Eye (tissue), 1 donor: Measurements from ENCODE around the gene MYH14.

Source experiments
- DNase-seq: peaks from one replicate; pipeline ENCODE4 v3.0.0-alpha.2; 2015

Gene MYH14

GRCh38 chr19:50203281-50204080 lies at the start of gene MYH14:
Gene MYH14, plus strand, starts transcription at chr19:50203622. Its CDS starts 6,744 bp downstream, at chr19:50210366.
- DNase-seq = peak; percentile 94

- DNase-seq = no peak
These were observed 48.9 kb upstream of the MYH14 start for GRCh38 chr19:50154529-50154928.

- DNase-seq = no peak
These were observed 47.8 kb upstream of the MYH14 start for GRCh38 chr19:50155520-50156109.

- DNase-seq = no peak
These were observed 44.8 kb upstream of the MYH14 start for GRCh38 chr19:50158577-50158976.

GRCh38 chr19:50159078-50159477 lies 44.3 kb upstream of the MYH14 start:
- DNase-seq = no peak

- peak; percentile 38 for DNase-seq
These were observed 40.4 kb upstream of the MYH14 start, which contains the start of gene IZUMO2 for GRCh38 chr19:50162988-50163387. Gene IZUMO2, minus strand, starts transcription at chr19:50163281. Its CDS starts 87 bp downstream, at chr19:50163194.

DNA sequence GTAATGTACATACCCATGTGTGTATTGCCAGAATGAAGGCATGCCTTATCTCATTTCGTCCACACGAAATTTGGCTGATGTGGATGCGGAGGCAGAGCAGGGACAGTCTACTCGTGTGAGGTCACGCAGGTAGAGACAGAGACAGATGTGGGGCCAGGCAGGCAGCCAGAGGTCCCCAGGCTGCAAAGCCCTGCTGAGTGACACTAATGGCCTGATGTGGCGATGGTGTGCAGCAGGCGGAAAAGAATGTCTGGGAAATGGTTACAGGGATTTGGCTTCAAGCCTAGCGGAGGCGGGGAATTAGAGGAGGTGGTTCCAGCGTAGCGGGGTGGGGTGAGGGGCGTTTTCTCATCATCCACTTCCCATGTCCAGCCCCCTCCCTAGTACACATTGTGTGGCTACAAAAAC lies 36.1 kb upstream of the MYH14 start:
- peak; percentile 96 for DNase-seq

- DNase-seq = no peak
These were observed 31.7 kb upstream of the MYH14 start for GRCh38 chr19:50171752-50172151.

DNA sequence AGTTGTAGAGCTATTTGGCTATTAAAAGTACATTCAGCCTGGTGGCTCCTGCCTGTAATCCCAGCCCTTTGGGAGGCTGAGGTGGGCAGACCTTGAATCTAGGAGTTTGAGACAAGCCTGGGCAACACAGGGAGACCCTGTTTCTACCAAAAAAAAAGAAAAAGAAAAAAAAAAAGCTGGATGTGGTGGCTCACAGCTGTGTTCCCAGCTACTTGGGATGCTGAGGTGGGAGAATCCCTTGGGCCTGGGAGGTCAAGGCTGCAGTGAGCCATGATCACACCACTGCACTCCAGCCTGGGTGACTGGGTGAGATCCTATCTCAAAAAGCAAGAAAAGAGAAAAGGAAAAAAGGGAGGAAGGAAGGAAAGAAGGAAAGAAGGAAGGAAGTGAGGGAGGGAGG lies 30.7 kb upstream of the MYH14 start:
- DNase-seq = no peak

DNA sequence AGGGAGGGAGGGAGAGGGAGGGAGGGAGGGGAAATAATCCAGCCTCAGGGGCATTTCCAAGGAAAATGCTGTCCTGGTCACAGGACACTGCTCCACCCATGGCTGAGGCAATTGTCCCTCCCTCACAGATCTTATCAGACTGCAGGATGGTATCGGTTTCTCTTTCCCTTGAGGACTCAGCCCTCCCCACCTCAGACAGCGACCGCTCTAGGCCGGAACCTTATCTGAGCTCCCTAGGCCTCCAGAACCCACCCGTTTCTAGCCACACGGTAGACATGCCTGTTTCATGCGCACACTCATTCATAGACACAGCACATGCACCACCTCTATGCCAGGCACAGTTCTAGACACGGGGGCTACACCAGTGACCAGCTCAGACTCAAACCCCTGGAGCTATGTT lies 30.3 kb upstream of the MYH14 start:
- no peak for DNase-seq

DNA sequence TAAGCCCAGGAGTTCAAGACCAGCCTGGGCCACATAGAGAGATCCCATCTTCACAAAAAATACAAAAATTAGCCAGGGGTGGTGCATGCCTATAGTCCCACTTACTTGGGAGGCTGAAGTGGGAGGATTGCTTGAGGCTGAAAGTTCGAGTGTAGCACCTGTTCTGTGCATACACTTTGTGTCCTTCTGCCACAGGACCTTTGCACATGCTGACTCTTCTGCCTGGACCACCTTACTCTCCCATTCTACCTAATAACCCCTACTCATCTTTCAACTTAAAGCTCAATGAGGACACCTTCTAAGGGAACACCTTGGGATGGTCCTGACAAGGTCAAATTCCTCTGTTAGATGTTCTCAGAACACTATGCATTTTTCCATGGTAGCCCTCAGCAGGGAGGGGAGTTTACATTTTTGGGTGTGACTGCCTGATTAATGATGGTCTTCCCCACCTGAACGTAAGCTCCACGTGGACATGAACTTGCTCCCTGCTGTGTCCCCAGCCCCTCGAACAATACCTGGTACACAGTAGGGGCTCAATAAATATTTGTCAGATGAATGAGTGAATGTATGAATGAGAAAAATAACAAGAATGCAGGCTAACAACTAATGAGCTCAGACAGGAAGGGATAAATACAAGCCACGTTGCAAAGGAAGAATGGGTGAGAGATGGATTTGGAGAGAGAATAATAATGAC lies 29.2 kb upstream of the MYH14 start:
- no peak for DNase-seq

DNA sequence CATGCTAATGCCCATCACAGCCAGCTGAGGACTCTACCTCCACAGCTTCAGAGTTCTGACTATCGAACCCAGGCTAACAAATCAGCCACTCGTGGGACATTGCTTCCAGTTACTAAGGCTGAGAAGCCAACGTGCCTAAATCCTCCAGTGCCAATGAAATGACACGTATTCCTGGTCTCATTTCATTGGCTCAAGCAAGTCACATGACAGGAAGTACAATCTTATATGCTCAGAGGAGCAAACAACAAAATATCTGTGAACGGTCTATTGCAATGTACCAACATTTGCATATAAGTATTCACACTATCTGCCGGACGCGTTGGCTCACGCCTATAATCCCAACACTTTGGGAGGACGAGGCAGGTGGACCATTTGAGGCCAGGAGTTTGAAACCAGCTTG lies 27.5 kb upstream of the MYH14 start:
- DNase-seq = no peak

DNA sequence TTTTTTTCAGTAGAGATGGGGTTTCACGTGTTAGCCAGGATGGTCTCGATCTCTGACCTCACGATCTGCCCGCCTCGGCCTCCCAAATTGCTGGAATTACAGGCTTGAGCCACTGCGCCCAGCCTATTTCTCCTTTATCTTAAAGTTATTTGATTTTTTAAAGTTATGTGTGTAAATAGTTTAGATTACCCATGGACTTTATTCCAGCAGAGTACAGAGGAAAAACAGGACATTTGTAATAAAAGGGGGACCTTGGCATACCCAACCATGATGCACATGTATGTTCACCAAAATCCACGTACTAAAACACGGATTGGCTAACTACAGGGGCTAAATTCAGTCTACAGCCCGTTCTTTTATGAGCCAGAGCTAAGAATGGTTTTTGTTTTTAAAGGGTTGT lies 26.6 kb upstream of the MYH14 start:
- no peak for DNase-seq

DNA sequence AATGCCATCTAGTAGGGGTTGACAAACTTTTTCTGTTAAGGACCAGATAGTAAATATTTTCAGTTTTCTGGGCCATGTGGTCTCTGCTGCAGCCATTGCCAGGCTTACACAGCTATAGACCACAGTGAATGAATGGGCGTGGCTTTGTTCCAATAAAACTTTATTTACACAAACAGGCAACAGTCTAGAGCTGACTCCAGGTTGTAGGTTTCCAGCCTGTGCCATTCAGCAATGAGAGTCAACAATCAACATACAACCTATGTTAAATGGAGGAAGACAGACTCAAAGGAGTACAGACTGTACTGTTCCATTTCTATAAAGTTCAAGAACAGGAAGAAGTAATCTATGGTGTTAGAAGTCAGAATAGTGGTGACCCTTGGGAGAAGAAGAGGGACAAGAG lies 25.1 kb upstream of the MYH14 start:
- peak; percentile 15 for DNase-seq

DNA sequence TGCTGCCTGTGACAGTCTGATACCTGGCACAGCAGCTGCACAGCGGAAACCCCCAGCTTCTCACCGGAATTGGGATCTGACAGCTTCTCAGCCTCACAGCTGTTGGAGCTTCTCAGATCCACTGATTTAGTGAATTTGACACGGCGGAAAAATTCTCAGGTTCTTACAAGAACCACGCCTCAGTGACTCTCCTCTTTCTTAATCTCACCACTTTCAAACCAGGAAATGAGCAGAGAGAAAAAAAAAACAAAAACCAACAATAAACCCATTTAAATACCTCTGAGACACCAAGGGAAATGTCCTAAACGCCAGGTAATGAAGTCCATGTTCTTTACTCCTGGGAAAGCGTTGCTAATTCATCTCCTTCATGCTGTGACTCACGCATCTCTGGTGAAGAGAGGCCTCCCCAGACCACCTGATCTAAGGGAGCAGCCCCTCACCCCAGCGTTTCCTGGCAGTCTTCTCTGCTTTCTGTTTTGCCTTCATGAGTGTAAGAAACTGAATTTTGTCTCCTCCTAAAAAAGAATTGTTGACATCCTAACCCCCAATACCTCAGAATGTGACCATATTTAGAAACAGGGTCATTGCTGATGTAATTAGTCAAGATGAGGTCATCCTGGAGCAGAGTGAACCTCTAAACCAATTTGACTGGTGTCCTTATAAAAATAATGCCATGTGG lies 24.4 kb upstream of the MYH14 start:
- DNase-seq = peak; percentile 93

DNA sequence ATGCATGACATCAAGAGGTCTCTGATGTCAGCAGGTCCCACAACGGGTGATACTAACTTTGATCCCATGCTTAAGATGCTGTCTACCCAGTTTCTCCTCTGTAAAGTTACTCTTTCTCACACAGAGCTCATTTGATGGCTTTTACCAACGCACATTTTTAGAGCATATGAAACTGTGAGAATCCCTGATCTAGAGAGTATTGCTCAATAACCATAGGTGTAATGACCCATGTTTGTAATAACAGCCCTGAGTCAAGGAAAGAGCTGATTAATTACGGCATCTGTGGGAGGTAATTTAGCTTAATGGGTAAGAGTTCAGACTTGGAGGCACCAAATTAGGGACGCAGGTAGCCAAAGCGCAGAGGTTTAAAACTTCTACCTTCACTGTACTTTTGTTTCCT lies 22.3 kb upstream of the MYH14 start:
- DNase-seq = no peak

- no peak for DNase-seq
These were observed 19.2 kb upstream of the MYH14 start for GRCh38 chr19:50184196-50184595.

GRCh38 chr19:50187937-50188336 lies 15.5 kb upstream of the MYH14 start:
- DNase-seq = no peak

- no peak for DNase-seq
These were observed 14.1 kb upstream of the MYH14 start for GRCh38 chr19:50189331-50189730.

GRCh38 chr19:50190439-50190891 lies 13.0 kb upstream of the MYH14 start:
- no peak for DNase-seq

- DNase-seq = no peak
These were observed 12.2 kb upstream of the MYH14 start for GRCh38 chr19:50191216-50191615.

DNA sequence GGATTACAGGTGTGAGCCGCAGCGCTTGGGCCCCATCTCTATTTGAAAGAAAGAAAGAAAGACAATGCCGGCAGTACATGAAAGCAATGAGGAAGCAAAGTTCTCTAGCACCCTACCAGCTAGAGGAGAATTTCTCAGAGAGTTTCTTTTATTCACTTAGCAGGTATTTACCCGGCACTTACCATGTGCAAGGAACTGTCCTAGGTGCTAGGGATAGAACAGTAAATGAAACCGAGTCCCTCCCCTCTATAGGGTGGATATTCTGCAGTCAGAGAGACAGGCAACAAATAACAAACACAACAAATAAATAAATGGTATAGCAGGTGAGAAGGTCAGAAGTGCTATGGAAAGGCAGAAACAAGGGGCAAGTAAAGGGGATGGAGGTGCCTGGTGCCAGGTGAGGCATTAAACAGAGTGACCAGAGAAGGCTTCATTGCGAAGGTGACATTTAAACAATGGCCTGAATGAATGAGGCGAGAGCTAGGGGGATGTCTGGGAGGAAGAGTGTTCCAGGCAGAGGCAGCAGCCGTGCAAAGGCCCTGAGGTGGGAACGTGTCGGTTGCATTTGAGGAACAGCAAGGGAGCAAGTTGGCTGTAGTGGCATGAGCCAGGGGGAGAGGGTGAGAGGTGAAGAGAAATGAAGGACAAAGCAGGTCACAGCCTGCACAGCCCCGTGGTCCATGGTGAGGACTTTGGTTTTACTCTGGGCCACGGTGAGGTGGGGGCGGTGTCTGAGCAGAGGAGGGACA lies 10.8 kb upstream of the MYH14 start:
- DNase-seq = no peak
